Kidney (tissue), 14 donors: ENCODE measurements around the gene PDE4A. TPM values are rescaled to one million over a fixed set of nuclear protein-coding genes. Genes with fewer than 3 reads are reported as not detected.
"Not testable (repeated sequence)": the region's sequence is repeated elsewhere in the genome, so short reads cannot be mapped to it uniquely, and the experiment has no call there.

Experiments used
- DNase-seq, 5 donors: peaks; one replicate each; pipeline ENCODE4 v3.0.0-alpha.2; 2013 to 2020
- FAIRE-seq: peaks from 2 replicates; lab custom pipeline; 2012; peaks lifted over from hg19 to GRCh38; lab: Jason Lieb, UNC
- H3K27ac ChIP-seq, 2 donors: one replicate each; pipeline ENCODE4 v1.7.0; 2013; ENCODE audit warnings: low read depth in 2 of 2, low read length in 2 of 2, inconsistent platforms in 1 of 2
- H3K27me3 ChIP-seq: one replicate; pipeline ENCODE4 v1.7.1; 2013; ENCODE audit warnings: low read length, inconsistent platforms; ENCODE audit not compliant: control insufficient read depth, insufficient read depth
- H3K36me3 ChIP-seq, 3 donors: one replicate each; pipeline versions ENCODE4 v1.7.0 to v1.7.1; 2013; ENCODE audit warnings: low read length in 3 of 3, control low read depth in 1 of 3, inconsistent platforms in 1 of 3; ENCODE audit not compliant: insufficient read depth in 3 of 3, control insufficient read depth in 2 of 3
- H3K4me1 ChIP-seq, 3 donors: one replicate each; pipeline versions ENCODE4 v1.7.0 to v1.7.1; 2013; ENCODE audit warnings: low read length in 3 of 3, inconsistent platforms in 1 of 3, low read depth in 1 of 3; ENCODE audit not compliant: control insufficient read depth in 2 of 3, insufficient read depth in 2 of 3
- H3K4me3 ChIP-seq, 3 donors: one replicate each; pipeline versions ENCODE4 v1.7.0 to v1.8.1; 2013; ENCODE audit warnings: low read length in 3 of 3, control low read depth in 1 of 3, inconsistent platforms in 1 of 3
- H3K9ac ChIP-seq, 3 donors: one replicate each; pipeline versions ENCODE4 v1.7.0 to v1.7.1; 2013; ENCODE audit warnings: low read length in 3 of 3, control low read depth in 1 of 3, inconsistent platforms in 1 of 3
- H3K9me3 ChIP-seq, 3 donors: one replicate each; pipeline versions ENCODE4 v1.7.0 to v1.7.1; 2013; ENCODE audit warnings: low read length in 3 of 3, control low read depth in 1 of 3, inconsistent platforms in 1 of 3; ENCODE audit not compliant: control insufficient read depth in 2 of 3, insufficient read depth in 1 of 3
- CTCF ChIP-seq: IDR thresholded peaks from 3 replicates; pipeline ENCODE4 v1.5.1; 2012; ENCODE audit warnings: mild to moderate bottlenecking, moderate library complexity, borderline replicate concordance; ENCODE audit not compliant: insufficient read depth; ENCODE audit errors: extremely low read depth
- intact Hi-C: fragments of 100-400 bp; cut with DNase I; formaldehyde crosslinking; loops from one replicate; pipeline ENCODE4 v1.11.1; 2022
- polyA plus RNA-seq: library from polyadenylated mRNA; stranded (reverse); fragments of 350-450 nt; fragmentation: Illumina TruSeq; extraction: RNeasy Lipid Tissue Mini Kit (QIAGEN cat#74804); gene quantifications from one replicate; pipeline ENCODE4 v1.2.3, GENCODE V29; 2014; ENCODE audit warnings: low read depth, low replicate concordance; ENCODE audit not compliant: insufficient read depth
- total RNA-seq: library from RNA; stranded (reverse); fragmentation: NEBNext Ultra II Directional; extraction: Animal tissue kit (Norgen Biotek cat#: 25700); gene quantifications from one replicate; pipeline ENCODE4 v1.2.1, GENCODE V29; 2021
- donor health status: control.
- donor health status: control.
- donor health status: control.
- donor health status: control.
- donor health status: control.
- donor health status: DM: yes; HTN: yes; CAD: no.
- donor health status: Normal renal cell carcinoma (clear cell type).

PDE4A gene
- total and polyA plus RNA-seq, 2 donors from 2014 or later, result 4.5 to 17.5 TPM

- H3K9me3 ChIP-seq, result no peaks in the 10 kb centered on the region
- no peak for TF ChIP-seq CTCF
- peak; percentile 95 to 99 (median 97) for DNase-seq
- no peak overlapping the region for H3K9ac ChIP-seq
- H3K27ac ChIP-seq, result no peak overlapping the region
- peak overlapping the region; percentile 45 to 61 (median 50) for H3K4me3 ChIP-seq
- no peaks in the 10 kb centered on the region for H3K36me3 ChIP-seq
- no peaks in the 10 kb centered on the region for H3K27me3 ChIP-seq
- intact Hi-C loops, result no loop called here
- H3K4me1 ChIP-seq, result peaks cover 0 to 3% (median 0%) of the 10 kb centered on the region in 3 donors
- FAIRE-seq, result no peak
Observed at GRCh38 chr19:10461047-10461949, 41.0 kb downstream of the PDE4A start.

- H3K4me3 ChIP-seq, result peak overlapping the region in 1 of 3 donors; percentile 61
- H3K27ac ChIP-seq, H3K9me3 ChIP-seq: not testable (repeated sequence)
Observed at GRCh38 chr19:10462042-10462441, 41.7 kb downstream of the PDE4A start.

GRCh38 chr19:10462557-10462956 lies 42.2 kb downstream of the PDE4A start:
- intact Hi-C loops, result no loop called here
- no peak overlapping the region for H3K27ac ChIP-seq
- DNase-seq (no peak), FAIRE-seq (no peak)
- no peaks in the 10 kb centered on the region for H3K9me3 ChIP-seq
- TF ChIP-seq CTCF, result no peak
- peaks cover 0 to 3% (median 0%) of the 10 kb centered on the region in 3 donors for H3K4me1 ChIP-seq
- H3K27me3 ChIP-seq, result no peaks in the 10 kb centered on the region
- H3K36me3 ChIP-seq, result no peaks in the 10 kb centered on the region
- H3K9ac ChIP-seq, result no peak overlapping the region
- no peak overlapping the region for H3K4me3 ChIP-seq

More at GRCh38 chr19:10462042-10462441, 41.7 kb downstream of the PDE4A start:
- H3K4me1 ChIP-seq, H3K9ac ChIP-seq, FAIRE-seq, H3K27me3 ChIP-seq, intact Hi-C loops, H3K36me3 ChIP-seq: not testable (repeated sequence)
- DNase-seq, result peak in 1 of 5 donors; percentile 69

- H3K36me3 ChIP-seq, result no peaks in the 10 kb centered on the region
- DNase-seq (no peak), FAIRE-seq (no peak)
- peaks cover 0 to 3% (median 0%) of the 10 kb centered on the region in 3 donors for H3K4me1 ChIP-seq
- H3K9me3 ChIP-seq, result no peaks in the 10 kb centered on the region
- intact Hi-C loops, result no loop called here
- no peak overlapping the region for H3K27ac ChIP-seq
- no peak overlapping the region for H3K4me3 ChIP-seq
- no peaks in the 10 kb centered on the region for H3K27me3 ChIP-seq
- H3K9ac ChIP-seq, result no peak overlapping the region
- no peak for TF ChIP-seq CTCF
Observed at GRCh38 chr19:10464456-10464855, 44.1 kb downstream of the PDE4A start.
